HG02840 (cell line): ENCODE results near the gene WDR88.

Source experiments
- ATAC-seq: cut with Tn5 transposase; IDR thresholded peaks from one replicate; pipeline ENCODE4 v1.9.1; 2021; ENCODE audit warnings: mild to moderate bottlenecking, moderate library complexity, moderate number of reproducible peaks; ENCODE audit not compliant: unreplicated experiment, low FRiP score

The WDR88 gene, protein sequence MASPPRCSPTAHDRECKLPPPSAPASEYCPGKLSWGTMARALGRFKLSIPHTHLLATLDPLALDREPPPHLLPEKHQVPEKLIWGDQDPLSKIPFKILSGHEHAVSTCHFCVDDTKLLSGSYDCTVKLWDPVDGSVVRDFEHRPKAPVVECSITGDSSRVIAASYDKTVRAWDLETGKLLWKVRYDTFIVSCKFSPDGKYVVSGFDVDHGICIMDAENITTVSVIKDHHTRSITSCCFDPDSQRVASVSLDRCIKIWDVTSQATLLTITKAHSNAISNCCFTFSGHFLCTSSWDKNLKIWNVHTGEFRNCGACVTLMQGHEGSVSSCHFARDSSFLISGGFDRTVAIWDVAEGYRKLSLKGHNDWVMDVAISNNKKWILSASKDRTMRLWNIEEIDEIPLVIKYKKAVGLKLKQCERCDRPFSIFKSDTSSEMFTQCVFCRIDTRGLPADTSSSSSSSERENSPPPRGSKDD

GRCh38 chr19:33132021-33132420, at the start of gene WDR88:
TSS of gene WDR88 (plus strand) at chr19:33132114. CDS start at chr19:33132170, 56 bp downstream.
- ATAC-seq, result no peak

GRCh38 chr19:33085570-33086128, 46.3 kb upstream of the WDR88 start:
- no peak for ATAC-seq

GRCh38 chr19:33086955-33087354, 45.0 kb upstream of the WDR88 start:
- no peak for ATAC-seq

DNA sequence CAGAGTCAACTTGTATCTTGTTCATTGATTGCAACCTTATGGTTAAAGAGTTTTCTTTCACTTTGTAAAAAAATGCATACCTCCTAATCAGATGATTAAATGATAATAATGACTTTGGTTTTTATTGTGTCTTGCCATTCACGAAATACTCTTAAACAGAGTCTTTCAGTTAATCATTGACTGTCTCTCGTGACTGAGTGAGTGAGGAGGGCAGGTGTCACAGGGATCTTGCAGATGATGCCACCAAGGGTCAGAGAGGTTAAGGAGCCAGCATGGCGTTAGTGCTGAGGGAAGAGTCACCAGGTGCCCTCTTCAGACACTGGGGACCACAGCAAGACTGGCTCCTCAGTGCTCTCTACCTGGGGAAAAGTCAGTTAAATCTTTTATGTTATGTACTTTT, 42.9 kb upstream of the WDR88 start:
- ATAC-seq, result no peak

- ATAC-seq, result no peak
These were observed 41.7 kb upstream of the WDR88 start for GRCh38 chr19:33090179-33090578.

DNA sequence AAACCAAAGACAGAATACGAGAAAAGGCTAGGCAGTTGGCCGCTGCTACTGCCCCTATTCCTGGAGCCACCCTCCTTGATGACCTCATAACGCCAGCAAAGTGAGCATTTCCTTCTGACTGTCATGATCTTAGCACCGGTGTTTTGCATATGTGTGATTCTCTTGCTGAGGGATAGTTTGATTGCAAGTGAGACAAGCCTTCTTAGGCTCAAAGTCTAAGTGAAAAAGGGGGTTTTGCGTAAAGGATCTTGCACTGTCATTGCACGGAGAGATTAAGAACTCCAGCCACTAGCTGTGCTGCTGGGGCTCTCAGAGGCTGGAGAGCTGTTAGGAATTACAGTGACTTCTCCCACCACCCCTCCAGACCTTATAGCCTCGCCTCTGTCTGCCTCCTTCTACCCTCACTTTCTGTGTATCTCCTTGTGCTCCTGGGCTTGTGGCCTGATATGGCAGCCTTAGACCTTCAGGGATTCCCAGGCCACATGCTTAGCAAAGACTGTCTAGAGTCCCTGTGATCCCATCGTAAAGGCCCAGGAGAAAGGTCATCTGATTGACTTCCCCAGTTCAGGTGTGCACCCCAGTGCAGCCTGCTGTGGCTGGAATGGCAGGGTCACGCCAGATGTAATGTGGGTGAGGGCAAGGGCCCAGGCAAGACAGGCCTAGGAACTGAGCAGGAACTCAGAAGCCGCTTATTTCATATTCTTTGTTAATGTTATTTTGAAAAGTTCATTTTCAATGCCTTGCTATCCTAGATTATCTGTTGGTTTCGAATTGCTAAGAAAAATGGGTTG, 38.3 kb upstream of the WDR88 start:
- ATAC-seq, result no peak

DNA sequence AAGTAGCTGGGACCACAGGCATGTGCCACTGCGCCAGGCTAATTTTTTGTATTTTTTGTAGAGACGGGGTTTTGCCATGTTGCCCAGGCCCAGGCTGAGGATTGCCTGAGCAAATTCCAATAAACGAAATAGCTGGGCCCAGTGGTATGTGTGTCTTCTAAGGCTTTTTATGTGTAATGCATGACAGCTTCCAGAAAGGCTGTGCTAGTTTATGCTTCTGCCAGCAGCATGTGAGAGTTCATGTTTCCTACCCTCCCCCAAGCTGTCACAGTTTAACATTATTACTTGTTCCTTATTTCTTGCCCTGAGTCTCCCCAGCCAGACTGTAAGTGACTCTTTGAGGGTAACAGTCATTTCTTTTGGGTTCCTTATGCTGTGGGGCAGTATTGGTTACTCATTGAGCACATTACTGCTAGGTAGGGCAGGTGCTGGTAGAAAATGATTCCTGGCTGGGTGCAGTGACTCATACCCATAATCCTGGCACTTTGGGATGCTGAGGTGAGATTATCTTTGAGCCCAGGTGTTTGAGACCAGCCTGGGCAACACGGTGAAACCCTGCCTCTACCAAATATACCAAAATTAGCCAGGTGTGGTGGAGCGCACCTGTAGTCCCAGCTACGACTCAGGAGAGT, 37.4 kb upstream of the WDR88 start:
- ATAC-seq, result no peak

DNA sequence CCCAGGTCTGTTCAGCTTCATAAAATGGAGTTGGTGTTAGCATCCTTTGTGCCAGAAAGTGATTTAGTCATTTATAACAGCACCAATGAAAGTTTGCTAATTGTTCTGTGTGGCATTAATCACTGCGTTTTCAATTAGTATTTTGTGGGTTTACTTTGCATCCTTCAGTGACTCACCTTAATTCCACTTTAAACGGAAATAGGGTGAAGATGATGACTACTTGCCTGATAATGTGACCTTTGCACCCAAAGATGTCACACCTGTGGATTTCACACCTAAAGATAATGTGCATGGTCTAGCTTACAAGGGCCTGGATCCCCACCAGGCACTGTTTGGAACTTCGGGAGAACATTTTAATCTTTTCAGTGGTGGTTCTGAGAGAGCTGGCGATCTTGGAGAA, 35.9 kb upstream of the WDR88 start:
- ATAC-seq, result no peak

GRCh38 chr19:33098055-33098534, 33.8 kb upstream of the WDR88 start:
- no peak for ATAC-seq

DNA sequence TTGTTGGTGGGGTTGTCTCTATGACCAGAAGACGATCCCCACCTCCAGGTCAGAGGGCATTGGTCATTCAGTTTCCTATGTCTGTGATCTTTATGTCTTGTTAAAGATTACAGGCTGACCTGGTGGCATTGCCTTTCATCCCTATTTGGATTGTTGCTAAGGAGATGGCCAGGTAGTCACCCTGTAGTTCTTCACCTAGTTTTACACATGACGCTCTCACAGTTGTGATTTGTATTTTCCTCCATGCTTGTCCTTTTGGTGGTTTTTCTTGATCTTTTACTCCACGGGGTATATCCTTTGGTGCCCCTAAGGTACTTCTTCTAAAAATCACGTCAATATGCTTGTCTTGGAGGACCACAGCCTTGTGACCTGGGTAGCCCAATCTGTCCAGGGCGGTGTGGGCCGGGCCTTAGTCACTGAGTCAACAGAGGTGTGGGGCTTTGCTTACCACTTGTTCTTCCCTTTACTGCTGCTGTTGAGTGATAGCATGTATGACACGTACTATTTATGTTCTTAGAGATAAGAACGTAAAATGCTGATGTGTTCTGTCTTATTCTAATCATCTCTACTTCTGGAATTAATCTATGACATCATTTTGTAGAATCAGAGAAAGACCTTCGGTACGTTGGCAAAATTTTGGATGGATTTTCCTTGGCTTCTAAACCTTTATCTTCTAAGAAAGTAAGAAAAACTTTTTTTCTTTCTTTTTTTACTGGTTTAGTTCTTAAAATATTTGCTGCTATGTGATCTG, 30.8 kb upstream of the WDR88 start:
- no peak for ATAC-seq

DNA sequence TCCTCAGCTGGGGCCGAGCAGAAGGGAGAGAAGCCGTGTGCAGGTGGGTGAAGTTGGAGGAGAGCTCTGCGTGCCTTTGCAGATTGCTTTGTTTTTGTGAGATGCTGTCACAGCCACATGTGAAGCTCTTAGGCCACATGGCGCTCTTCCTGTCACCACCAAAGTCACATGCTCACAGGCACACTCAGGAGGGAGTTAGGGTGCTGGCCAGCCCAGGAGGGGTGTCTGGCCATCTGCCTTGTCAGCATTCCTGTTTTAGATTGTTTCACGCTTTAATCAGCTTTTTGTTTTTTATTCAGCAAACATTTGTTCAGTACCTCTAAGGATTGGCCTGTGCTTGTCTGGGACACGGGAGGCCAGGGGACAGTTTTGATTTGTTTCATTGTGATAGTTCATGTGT, 29.0 kb upstream of the WDR88 start:
- ATAC-seq, result no peak

DNA sequence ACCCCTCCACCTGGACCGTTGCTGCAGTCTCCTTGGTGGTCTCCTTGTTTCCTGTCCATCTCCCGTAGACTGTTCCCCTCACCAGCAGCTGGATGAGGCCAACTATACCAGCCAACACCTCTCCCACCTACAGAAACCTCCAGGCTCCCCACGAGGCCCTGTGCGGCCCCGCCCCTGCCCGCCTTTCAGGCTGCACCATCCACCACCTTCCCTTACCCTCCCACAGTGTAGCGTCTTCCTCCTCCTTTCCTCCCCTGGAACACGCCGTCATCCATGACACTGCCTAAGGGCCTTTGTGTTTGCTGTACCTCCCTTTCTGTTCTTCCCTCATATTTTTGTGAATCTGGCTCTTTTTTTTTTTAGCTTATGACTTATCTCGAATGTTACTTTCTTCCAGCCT, 23.8 kb upstream of the WDR88 start:
- no peak for ATAC-seq

- ATAC-seq, result no peak
These were observed 21.6 kb upstream of the WDR88 start for GRCh38 chr19:33110137-33110910.

GRCh38 chr19:33111587-33111986, 20.3 kb upstream of the WDR88 start:
- ATAC-seq, result no peak

DNA sequence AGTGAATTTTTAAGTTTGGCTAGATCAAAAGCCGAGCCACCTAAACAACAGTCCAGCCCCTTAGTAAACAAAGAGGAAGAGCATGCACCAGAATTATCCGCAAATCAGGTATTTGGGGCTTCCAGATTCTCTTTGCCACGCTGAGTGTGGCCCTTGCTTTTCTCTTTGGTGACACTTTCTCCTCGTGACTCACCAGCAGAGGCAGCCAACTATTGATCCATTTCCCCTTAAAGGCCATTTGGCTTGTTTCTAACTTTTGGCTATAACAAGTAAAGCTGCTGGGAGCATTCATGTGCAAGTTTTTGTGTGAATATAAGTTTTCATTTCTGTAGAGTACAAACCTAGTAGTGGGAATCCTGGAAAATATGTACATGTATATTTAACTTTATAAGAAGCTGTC, 17.6 kb upstream of the WDR88 start:
- ATAC-seq, result no peak

DNA sequence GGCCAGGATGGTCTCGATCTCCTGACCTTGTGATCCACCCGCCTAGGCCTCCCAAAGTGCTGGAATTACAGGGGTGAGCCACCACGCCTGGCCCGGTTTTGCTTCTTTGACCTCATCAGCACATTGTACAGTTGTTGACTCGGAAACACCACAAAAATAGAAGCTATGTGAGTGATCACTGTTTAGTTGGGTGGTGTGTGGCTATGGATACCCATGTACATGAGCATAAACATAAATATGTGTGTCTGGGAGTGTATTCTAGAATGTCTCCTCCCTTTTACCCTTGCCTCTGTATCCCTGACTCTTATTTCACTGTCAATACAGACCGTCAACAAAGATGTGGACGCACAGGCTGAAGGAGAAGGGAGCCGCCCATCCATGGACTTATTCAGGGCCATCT, 14.4 kb upstream of the WDR88 start:
- ATAC-seq, result no peak

DNA sequence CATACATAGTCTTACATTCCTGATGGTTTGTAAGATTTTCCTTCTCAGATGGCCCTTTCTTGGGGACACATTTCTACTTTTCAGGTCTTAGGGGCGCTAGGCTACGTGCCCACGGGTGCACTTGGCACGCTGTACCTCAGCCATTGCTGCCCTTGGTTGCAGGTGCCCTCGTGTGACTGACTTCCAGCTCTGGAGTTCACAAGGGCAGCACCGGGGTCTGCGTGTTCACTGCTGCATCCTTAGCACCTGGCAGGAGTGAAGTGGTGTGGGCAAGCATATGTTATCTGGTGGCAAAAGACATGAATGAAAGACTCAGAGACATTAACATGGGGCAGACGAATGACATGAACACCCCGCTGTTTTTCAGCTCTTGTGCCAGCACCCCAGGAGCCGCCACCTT, 13.3 kb upstream of the WDR88 start:
- ATAC-seq, result no peak

GRCh38 chr19:33124207-33125098, 7.5 kb upstream of the WDR88 start:
- no peak for ATAC-seq
